GM19324 (cell line): ENCODE results near the gene ANGPTL3.

Experiments used
- ATAC-seq: cut with Tn5 transposase; IDR thresholded peaks from one replicate; pipeline ENCODE4 v1.9.1; 2021; ENCODE audit warnings: mild to moderate bottlenecking, moderate library complexity; ENCODE audit not compliant: unreplicated experiment, low FRiP score

The ANGPTL3 gene

DNA sequence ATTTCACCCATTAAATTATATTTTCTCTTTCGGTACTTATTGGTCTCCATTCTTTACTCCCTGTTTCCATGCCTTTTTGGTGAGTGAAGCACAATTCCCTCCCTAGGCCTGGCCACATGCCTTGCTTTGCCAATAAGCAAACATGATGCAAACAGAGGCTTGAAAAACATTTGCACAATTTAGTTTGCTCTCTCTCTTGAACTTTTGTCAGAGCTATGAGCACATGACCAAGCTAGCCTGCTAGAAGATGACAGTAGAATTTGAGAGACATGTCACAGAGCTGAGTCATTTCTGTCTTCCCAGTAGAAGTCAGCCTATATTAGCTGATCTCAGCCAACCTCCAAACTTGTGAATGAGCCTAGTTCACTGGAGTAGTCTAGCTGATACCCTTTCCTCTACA lies 24.6 kb downstream of the ANGPTL3 start:
- ATAC-seq, result no peak

DNA sequence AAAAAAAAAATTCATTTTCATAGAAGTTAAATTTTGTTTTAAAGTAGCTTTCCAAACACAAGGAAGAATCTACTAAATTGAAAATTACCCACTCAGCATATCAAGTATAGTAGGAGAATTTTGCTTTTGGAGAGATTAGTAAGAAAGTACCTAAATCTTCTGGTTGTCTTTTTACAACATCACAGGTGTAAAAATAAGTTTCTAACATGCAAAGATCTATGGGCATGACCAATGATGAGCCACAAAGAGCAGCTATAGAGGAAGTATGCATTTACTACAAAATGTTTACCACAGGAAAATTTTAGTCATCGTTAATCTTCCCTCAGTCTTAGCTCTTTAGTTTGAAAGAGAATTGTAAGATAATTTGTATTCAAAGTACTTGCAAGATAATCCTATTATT lies 28.1 kb downstream of the ANGPTL3 start:
- no peak for ATAC-seq

DNA sequence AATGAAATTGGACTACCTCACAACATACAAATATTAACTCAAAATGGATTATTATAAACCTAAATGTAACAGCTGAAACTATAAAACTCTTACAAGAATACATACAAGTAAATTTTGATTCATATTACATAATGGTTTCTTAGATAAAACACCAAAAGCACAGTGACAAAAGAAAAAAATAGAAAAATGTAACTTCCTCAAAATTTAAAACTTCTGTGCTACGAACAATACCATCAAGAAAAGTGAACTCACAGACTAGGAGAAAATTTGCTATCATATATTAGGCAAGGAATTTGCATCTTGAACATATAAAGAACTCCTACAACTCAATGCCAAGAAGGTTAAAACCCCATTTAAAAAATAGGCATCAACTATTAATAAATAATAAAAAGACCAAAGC lies 31.2 kb downstream of the ANGPTL3 start:
- ATAC-seq, result no peak

DNA sequence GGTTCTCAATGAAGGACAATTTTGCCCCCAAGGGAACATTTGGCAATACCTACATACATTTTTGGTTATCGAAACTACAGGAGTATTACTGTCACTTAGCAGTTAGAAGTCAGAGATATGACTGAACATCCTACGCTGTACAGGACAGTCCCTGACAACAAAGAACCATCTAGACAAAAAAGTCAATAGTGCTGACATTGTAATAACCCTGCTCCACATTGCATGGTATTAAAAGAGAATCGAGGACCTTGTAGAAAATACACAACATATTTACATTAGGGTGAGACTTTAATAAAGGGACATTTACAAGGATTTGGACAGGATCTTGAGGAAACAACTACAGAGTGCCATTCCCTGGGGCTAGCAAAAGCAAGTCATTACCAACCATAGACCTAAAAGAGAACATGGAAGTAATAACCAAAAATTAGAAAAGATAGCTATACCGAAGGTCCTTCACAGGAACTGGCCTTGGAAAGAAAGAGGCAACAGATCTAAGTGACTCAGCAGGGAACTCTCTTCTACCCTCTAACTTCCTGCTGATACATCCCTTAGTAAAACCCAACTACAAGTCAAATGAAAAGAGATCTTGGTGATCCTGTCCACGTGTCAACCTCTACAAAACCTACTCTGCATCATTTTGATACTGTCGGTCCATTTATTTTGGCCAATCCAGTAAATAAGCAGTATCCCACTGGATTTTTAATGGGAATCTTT lies 40.2 kb downstream of the ANGPTL3 start:
- no peak for ATAC-seq

DNA sequence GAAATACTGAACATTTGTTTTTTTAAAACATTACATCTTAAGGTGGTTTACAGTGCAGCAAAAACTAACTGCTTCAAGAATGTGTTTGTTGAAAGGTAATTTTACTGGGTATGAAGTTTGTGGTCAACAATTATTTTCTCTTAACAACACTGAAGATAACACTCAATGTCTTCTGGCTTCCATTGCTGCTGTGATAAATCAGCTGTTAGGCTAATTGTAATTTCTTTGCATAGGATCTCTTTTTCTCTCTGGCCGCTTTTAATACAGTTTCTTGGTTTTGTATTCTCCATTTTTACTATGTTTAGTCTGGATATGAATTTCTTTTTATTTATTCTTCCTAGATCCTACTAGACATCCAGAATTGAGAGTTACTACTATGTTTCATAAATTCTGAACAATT lies 46.0 kb downstream of the ANGPTL3 start:
- ATAC-seq, result no peak

DNA sequence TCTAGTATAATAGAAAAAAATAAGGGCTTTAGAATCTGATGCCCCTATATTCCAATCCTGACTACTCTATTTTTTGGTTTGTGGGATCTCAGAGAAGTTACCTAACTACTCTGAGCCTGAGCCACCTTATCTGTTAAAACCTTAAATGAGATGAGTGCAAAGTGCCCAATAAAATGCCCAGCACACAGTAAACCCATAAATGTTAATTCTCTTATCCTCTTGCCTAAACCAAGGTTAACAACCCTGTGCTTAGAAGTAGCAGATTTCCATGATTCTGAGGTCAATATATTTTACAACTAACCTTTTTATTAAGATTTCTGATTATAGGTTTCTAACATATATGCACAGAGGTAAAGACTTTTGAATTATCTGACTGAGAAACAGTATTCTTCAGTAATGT lies 55.1 kb downstream of the ANGPTL3 start:
- no peak for ATAC-seq

DNA sequence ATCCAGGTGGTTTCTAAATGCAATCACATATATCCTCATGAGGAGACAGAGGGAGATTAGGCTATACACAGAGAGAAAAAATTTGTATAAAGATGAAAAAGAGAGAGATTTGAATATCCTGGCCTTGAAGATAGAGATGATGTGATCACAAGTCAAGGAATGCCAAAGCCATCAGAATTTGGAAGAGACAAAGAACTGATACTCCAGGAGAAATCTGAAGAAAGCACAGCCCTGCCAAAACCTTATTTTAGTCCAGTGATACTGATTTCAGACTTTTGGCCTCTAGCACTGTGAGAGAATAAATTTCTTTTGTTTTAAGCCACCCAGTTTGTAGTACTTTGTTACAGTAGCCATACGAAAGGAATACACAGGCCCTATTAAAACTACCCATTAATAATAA lies 57.4 kb downstream of the ANGPTL3 start:
- ATAC-seq, result no peak
